Head of caudate nucleus (tissue), 42 donors: ENCODE results near the gene SFT2D3.
A peak's percentile ranks its signal among the peaks of the same experiment; 100 is the strongest.

Experiments
- DNase-seq, 42 donors: peaks; one replicate each; pipeline versions ENCODE4 v3.0.0 to v3.0.0-alpha.2; 2020 to 2021; ENCODE audit warnings: mixed read lengths in 7 of 42
- intact Hi-C: fragments of 100-400 bp; cut with DNase I; formaldehyde crosslinking; loops from one replicate; pipeline ENCODE4 v1.15.0; 2022

The SFT2D3 gene

DNA sequence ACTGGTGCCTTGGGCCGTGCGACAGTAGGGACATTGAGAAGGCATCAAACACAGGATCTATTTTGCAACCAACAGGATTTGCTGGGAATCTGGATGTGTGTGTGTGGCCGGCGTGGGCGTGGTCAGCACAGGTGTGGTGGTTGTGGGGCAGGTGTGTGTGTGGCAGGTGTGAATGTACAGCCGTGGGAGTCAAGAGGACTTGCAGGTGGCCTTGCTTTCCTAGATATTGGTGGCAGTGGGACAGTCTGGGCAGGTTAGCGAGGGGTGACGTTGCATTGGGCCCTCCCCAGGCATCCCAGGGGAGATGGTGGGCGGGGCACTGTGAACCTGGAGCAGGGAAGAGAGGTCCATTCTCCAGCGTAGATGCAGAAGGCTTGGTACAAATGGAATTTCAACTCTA, 22.8 kb upstream of the SFT2D3 start:
- intact Hi-C loops, result no loop called here
- no peak for DNase-seq

DNA sequence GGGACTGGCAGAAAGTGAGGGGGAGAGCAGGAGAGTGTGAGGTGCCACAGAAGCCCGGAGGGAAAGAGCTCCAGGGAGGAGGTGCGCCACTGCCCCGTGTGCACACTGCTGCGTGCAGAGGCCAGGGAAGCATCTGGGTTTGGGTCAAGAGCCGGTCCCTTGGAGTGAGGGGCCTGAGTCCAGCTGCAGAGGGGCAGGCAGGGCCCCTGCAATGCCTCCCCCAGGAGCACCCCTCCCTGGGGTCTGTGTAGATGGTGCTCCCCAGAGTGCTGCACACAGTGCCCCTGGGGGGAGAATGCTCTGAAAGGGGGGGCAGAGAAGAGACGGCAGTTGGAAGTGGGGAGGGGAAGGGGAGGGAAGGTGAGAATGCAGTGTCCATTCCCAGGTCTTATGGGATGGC, 22.3 kb upstream of the SFT2D3 start:
- intact Hi-C loops, result no loop called here
- no peak for DNase-seq

DNA sequence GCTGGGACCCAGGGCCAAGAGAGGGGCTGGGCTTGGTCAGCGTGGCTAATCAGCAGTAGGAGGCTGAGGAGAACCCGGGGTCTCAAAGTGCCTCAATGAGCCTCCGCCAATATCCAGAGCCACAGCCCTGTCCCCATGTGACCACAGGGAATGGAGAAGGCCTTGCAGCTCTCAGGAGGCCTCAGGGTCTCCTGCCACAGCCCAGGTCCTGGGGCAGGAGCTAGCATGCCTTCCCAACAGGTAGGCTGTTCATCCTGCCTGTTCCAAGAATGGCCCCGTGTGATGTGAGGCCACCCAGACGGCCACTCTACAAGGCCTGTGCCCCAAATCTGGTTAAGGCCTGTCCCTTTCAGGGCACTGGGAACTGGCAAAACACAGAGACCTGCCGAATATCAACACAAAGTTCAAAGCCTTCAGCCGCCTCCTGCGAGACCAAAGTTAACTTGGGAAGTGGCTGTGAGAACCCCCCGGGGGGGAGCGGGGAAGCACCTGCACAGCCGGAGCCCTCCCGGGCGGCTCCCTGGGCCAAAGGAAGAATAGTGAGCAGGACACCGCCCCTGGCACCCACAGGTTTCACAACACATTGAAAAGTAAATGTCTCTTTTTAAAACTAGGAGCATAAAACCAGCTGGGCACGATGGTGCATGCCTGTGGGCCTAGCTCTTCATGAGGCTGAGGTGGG, 21.5 kb upstream of the SFT2D3 start:
- intact Hi-C loops, result no loop called here

DNA sequence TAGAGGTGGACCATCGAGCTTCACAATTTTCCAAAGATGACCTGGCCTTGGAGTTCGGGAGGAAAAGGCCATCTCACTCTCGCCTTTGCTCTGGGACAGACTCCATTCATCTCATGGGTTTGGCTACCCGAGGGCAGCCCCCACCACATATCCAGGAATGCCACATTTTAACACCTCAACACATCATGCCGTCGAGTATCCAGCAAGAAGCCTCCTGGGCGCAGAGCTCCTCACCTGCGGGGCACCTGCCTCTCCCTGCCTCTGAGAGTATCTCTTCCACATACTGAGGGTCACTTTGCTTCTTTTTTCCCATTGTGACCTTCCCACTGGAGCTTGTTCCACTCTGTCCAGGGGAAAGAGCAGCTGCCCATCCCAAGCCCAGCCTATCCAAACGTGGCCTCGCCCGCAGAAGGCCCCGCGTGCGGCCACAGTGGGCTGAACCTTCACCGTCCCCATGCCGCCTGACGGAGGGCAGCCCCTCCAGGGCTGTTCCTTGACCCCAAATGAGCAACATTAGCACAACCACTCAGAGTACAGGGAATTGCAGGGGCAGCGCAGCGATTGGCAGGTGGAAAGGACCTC, 20.5 kb upstream of the SFT2D3 start:
- intact Hi-C loops, result no loop called here
- peak in 1 of 42 donors; percentile 13 for DNase-seq

More for the DNA sequence above, 21.5 kb upstream of the SFT2D3 start:
- DNase-seq, result peak in 1 of 42 donors; percentile 28

DNA sequence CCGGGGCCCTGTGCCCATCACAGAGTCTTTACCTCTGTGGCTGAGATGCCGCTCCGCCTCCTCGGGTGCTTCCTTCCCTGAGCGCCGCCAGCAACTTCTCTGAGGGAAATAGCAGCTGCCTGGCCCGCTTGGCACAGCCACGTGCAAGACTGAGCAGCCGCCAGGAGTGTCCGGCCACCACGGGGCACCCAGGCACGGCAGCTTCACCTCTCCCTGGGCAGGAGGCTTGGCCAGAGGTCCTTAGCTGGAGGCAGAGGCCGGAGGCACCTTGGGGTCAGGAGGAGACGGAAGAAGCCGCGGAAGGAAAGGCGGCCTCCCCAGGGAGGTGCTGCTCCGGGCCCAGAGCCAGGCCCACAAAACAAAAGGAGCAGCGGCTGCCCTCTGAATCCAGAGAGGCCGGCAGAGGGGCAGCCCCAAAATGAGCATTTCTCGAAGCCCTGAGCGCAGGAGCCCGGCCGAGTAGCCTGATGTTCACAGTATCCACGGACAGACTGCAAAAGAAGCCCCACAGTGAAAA, 20.0 kb upstream of the SFT2D3 start:
- peak in 9 of 42 donors; percentile 12 to 52 (median 27) for DNase-seq
- intact Hi-C loops, result no loop called here

DNA sequence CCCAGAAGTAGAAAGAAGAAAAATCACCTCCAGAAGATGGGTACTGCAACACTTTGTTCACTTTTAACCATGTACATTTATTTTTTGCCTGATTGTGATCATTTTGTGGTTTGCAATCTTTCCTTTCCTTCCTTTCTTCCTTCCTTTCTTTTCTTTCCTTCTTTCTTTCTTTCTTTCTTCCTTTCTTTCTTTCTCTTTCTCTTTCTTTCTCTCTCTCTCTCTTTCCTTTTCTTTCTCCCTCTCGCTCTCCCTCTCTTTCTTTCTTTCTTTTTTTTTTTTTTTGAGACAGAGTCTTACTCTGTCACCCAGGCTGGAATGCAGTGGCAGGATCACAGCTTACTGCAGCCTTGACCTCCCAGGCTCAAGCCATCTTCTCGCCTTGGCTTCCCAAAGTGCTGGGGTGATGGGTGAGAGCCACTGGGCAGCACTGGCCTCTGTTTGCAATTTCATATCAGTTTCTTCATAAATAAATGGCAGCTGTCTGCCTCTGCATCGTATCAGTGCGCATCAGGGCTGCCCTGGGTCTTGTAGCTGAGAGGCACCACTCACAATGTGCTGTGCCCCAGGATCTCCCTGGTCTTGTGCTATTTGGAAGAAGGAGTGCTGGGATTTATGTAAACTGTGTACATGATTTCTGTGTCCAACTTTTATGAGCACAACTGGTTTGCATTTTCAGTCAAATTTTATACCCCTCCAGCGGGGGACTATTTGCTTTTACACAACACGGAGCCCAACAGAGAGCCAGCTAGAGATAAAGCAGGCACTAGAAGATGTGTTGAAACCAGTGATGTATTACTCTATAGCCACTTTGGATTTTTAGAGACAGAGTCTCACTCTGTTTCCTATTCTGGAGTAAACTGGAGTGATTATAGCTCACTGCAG, 19.1 kb upstream of the SFT2D3 start:
- peak in 1 of 42 donors; percentile 34 for DNase-seq
- intact Hi-C loops, result no loop called here

DNA sequence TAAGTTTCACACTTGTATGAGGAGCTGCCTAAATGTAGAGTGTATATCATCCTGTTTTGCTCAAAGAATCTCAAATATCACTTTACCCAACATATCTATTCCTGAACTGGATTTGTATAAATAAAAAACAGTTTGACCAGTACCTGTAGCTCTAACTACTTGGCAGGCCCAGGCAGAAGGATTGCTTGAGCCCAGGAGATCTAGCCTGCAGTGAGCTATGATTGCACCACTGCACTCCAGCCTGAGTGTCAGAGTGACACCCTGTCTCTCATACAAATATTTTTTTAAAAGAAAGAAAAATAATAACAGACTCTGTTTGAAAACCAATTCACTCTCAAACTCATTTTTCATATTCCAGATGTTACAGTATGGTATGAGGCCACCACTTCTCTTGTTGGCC, 18.2 kb upstream of the SFT2D3 start:
- DNase-seq, result peak in 1 of 42 donors; percentile 28
- intact Hi-C loops, result no loop called here

DNA sequence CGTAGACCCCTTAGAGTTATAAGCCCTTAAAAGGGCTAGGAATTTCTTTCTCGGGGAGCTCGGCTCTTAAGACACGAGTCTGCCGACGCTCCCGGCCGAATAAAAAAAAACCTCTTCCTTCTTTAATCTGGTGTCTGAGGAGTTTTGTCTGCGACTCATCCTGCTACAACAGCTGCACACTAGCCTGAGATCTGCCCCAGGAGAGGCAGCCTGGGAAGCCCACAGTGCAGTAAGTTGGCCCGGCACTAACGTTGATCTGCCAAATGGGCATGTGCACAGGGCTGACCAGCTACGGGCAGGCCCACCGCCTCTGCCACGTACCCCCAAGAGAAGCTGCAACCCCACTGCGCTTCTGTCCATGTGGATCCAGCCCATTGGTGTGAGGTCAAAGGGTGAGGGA, 17.5 kb upstream of the SFT2D3 start:
- intact Hi-C loops, result no loop called here
- DNase-seq, result no peak

DNA sequence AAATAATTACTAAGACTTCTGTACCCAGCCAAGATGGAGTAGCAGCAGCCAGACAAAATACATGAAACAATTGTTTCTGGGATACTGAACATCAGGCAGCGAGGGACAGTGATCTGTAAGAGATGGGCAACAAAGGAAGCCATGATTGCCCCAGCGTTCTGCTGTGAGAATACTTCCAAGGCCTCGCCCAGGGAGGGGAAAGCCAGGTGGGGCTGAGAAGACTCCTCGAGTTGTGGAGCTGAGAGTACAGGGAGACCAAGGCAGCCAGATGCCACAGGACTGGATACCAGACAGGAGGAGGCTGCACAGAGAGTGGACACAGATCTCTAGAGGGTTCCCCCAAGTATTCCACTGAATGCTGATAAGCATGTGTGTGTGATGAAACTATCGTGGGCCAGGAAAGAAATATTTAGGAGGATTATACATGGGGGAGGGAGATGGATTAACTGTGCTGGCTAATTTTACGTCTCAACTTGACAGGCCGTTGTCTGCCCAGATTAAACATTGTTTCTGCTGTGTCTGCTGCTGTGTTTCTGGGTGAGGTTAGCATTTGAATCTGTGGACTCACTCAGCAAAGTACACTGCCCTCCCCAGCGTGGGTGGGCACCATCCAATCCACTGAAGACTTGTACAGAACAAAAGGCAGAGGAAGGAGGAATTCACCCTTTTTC, 15.8 kb upstream of the SFT2D3 start:
- intact Hi-C loops, result no loop called here
- DNase-seq, result peak in 1 of 42 donors; percentile 18

DNA sequence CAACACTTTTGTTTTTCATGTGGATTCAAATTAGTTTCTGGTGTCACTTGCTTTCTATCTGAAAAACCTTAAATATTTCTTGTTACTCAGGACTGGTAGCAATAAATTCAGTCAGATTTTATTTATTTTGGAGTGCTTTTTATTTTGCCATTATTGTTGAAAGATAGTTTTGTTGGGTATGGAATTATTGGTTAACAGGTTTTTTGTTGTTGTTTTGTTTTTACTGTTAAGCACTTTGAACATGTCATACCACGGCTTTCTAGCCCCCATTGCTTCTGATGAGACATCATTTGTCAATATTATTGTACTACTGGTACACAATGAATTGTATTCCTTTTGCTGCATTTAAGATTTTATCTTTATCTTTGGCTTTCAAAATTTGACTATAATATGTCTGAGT, 12.9 kb upstream of the SFT2D3 start:
- DNase-seq, result no peak
- intact Hi-C loops, result no loop called here

DNA sequence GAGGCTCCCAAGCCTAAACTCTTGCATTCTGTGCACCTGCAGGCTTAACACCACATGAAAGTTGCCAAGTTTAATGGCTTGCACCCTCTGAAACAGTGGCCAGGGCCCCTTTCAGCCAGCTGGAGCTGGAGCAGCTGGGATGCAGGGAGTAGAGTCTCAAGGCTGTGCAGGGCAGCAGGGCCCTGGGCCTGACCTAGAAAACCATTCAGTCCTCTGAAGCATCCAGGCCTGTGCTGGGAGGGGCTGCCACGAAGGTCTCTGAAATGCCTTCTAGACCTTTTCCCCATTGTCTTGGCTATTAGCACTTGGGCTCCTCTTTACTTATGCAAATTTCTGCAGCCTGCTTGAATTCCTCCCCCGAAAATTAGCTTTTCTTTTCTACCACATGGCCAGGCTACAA, 10.6 kb upstream of the SFT2D3 start:
- intact Hi-C loops, result loop anchor here (10.0 kb wide), 1 partner anchor 96 kb away; no protein-coding TSS in a partner anchor
- no peak for DNase-seq

DNA sequence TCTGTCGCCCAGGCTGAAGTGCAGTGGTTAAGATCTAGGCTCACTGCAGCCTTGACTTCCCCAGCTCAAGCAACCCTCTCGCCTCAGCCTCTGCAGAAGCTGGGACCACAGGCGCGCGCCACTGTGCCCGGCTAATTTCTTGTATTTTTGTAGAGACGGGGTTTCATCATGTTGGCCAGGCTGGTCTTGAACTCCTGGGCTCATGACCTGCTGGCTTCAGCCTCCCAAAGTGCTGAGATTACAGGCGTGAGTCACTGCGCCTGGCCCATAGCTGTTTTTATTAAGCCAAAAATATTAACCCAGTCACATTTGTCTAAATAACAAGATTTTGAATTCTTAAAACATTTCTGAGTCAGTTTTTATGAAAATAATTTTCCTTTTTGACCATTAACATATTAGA, 6.3 kb upstream of the SFT2D3 start:
- no peak for DNase-seq
- intact Hi-C loops, result loop anchor here (10.0 kb wide), 1 partner anchor 100 kb away; no protein-coding TSS in a partner anchor

DNA sequence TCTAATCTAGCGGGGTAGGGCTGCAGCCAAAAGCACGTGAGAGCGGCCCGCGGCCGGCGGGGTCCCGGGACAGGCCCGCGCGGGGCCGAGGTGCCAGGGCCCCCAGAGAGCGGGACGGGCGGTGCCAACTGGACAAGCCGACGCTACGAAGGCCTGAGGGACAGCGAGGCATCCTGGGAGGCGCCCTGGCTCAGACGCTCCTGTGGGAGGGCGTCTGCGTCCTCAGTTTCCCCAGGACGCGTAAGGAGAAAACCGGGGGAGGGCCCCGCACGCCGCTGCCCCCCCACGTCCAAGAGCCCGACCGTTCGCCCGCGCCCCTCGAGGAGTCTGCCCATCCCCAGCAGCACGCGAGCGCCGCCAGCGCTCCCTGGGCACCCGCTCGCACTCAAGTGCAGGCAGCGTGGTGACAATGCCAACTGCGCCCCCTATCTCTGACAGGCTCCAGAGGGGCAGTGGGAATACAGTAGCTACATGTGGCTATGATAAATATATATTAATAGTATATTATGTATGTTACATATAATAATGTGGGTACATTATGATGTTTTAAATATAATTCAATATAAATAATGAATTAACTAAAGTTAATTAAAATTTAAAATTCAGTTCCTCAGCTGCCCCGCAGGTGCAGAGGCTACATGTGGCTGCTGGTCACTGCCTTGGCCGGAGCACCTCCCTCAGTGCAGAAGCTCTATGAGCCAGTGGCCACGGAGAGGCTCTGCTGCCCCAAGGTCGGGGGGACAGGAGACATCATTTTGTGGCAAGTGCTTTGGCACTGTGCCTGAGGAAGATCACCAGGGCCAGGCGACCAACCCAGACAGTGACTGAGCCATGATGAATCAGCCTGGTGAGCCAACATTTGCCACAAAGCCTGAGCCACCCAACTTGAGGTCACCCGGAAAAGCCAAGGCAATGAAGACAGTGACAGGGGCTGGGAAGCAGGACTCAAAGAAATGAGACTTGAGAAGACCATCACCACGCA, 5.5 kb upstream of the SFT2D3 start:
- intact Hi-C loops, result loop anchor here (10.0 kb wide), 1 partner anchor 101 kb away; no protein-coding TSS in a partner anchor

DNA sequence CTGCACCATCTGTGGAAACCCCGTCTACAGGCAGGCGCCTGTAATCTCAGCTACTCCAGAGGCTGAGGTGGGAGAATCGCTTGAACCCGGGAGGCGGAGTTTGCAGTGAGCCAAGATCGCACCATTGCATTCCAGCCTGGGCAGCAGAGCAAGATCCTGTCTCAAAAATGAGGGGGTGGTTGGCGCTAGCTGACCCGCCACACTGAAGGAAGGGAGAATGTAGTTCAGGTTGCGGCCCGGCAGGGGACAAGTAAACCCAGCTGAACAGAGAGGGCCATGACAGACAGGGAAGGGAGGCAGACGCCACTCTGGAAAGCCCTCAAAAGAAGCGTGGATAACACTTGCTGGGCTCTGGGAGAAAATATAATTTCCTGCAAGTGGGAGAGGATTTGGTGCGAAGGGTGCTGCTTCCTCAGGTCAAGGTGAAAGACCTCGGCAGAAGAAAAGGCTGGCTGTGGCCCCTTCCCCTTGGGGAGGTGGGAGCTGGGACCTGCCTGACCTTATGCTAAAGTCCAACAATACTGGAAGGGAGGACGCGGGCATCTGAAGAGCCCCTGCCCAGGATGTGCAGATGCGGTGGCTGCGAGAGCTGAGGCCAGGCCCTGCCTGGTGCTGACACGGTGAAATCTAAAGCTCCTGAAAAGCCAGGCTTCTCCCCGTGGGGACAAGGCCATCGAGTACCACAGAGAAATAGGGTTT, 3.7 kb upstream of the SFT2D3 start:
- no peak for DNase-seq
- intact Hi-C loops, result loop anchor here (10.0 kb wide), 1 partner anchor 103 kb away; no protein-coding TSS in a partner anchor

More for the DNA sequence above, 5.5 kb upstream of the SFT2D3 start:
- peak in 38 of 42 donors; percentile 45 to 87 (median 70) for DNase-seq

DNA sequence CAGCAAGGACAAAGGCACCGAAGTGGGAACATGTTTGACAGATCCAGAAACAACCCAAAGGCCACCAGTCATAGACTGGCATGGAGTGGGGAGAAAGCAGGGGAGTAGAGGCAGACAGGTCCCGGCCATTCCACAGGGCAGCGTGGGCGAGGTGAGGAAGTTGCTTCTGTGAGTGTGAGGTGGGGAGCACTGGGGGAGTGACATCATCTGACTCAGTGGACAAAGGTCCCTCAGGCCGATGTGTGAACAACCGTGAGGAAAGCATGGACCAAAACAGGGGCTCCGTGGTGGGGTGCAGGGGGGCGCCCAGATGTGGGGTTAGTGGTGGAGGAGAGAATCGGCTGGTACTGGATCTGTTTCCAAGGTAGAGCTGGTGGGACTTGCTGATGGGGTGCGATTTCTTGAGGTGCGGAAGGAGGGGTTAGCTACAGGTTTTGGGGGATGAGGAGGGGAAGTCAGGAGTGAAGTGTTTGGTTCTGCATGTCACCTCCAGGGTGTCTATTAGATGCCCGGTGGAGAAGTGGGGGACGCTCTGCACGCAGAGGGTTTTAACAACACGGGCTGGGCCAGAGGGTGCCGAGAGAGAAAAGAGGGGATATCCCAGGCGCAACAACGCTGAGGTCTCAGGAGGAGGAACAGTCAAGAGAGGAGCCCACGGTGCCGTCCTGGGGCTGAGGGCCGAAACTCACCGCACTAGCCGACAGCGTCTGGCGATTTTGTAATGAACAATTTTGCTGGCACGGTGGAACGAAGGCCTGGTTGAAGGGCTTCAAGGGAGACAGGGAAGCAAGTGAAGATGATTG, 2.5 kb upstream of the SFT2D3 start:
- intact Hi-C loops, result loop anchor here (10.0 kb wide), 1 partner anchor 104 kb away; no protein-coding TSS in a partner anchor
- peak in 1 of 42 donors; percentile 24 for DNase-seq

DNA sequence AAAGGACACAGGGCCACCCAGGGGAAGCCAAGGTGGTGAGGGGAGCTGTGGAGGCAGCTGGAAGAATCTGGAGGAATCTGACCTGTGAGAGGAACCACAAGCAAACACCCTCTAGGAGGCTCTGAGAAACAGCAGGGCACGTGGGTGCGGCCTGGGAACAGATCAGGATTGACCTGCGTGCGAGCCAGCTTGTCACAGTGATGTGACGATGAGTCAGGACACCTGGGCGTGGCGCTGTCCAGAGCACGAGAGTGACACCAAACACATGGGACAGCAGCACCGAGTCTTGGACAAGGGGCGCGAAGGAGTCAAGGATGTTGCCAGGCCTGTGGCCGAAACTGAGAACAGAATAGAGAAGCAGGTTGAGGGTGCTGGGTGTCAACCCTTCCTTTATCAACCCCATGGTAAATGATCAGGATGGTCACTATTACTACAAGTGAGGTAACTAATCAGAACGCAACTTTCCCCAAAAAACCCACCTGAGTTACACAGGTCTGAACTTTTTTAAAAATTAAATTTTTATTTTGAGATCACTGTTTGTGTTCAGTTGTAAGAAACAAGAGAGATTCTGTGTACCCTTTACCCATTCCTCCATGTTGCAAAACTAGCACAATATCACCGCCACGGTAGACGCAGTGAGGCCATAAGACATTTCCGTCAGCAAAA, 637 bp upstream of the SFT2D3 start:
- DNase-seq, result peak in 32 of 42 donors; percentile 13 to 66 (median 36)
- intact Hi-C loops, result loop anchor here (5.0 kb wide), 2 partner anchors 53 to 173 kb away; partner anchors contain the start of genes GPR17 and IWS1
